DMS 273 (cell line): ENCODE results near the gene ISOC2.

Experiments used
- DNase-seq: peaks from one replicate; lab custom pipeline; 2025; ENCODE audit not compliant: unreplicated experiment; lab: John Stamatoyannopoulos, UW

ISOC2 gene

GRCh38 chr19:55490478-55491432 lies 29.3 kb upstream of the ISOC2 start:
- DNase-seq = no peak

GRCh38 chr19:55489711-55490477 lies 28.5 kb upstream of the ISOC2 start:
- no peak for DNase-seq

DNA sequence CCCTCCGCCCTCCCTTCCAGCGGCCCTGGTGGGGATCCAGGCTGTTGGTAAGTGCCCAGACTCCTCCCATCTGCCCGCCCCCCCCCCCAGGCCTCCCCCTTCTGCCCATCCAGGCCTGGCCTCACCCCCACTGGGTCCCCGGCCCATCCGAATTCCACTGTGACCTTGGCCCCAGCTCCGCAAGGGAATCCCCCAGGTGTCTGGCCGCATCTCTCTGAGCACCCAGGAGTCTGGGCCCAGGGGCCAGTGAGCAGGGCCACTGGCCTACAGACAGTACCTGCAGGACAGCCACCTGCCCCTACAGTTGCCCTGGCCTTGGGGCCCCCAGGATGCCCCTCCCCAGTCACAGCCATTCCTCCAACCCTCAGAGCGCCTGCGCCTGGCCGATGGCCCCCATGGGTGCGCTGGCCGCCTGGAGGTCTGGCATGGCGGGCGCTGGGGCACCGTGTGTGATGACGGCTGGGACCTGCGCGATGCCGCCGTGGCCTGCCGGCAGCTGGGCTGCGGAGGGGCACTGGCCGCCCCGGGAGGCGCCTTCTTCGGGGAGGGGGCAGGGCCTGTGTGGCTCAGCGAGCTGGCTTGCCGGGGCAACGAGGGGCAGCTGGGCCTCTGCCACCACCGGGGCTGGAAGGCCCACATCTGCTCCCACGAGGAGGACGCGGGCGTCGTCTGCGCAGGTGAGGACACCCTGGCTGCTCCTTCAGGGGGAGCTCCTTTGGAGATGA lies 27.7 kb upstream of the ISOC2 start:
- peak; percentile 34 for DNase-seq

DNA sequence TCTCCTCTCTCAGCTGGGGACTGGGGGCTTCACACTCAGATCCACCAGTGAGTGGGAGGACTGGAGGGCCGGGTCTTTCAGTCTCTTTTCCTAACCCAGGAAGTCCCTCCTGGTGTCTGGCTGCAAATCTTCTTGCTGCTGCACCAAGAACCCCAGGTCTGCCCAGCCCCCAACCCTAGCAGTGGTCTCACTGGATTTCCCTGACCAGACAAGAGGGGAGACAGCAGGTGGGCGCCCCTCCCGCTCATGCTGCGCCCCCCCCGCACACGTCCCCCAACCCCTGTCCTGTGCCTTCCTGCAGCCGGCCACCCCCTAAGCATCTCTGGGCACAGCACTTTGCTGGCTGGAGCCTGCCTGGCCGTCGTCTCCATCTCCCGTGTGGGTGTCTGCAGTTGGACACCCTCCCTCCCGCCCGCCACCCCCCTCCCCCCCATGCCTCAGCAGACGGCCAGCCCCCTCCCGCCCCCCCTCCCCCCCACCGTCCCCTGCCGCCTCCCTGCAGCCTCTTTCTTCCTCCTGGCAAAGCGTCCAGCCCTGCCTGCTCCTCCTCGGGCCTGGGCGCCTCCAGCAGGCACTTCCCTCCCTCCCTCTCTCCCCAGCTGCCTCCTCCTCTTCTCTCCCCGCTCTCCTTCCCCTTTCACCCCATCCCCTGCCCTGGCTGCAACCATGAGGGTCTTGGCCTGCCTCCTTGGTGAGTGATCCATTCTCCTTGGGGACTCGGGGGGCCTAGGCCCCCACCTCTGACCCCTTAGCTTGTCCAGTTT lies 26.7 kb upstream of the ISOC2 start, which contains the start of gene SSC5D:
TSS of gene SSC5D (plus strand) at position 513 of the 764 bp plus-strand sequence. CDS start at position 667, 154 bp downstream.
- peak; percentile 62 for DNase-seq

- DNase-seq = peak; percentile 81
These were observed 25.8 kb upstream of the ISOC2 start for GRCh38 chr19:55486971-55487923.

DNA sequence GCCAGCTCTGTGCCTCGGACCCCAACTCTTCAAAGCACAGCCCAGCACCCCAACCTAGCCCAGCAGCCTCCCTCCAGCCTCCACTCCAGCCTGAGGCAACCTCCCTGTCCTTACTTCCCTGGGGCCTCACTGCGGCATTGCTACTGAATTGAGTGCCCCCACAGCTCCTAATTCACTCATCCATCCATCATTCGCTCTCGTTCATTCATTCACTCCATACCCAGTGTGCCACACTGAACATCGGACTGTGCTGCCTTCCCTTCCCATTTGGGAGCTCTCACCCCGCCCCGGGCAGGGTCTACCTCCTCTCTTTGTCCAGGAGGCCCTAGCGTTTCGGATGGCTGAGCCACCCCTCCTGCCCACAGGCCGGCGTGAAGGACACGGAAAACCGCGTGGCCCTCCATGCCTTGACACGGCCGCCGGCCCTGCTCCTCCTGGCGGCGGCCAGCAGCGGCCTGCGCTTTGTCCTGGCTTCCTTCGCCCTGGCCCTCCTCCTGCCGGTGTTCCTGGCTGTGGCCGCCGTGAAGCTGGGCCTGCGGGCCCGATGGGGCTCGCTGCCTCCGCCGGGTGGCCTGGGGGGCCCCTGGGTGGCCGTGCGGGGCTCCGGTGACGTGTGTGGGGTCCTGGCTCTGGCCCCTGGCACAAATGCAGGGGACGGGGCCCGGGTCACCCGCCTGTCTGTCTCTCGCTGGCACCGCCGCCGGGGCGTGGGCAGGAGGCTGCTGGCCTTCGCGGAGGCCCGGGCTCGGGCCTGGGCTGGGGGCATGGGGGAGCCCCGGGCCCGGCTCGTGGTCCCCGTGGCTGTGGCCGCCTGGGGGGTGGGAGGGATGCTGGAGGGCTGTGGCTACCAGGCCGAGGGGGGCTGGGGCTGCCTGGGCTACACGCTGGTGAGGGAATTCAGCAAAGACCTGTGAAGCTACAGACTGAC lies 24.9 kb upstream of the ISOC2 start:
- DNase-seq = no peak

DNA sequence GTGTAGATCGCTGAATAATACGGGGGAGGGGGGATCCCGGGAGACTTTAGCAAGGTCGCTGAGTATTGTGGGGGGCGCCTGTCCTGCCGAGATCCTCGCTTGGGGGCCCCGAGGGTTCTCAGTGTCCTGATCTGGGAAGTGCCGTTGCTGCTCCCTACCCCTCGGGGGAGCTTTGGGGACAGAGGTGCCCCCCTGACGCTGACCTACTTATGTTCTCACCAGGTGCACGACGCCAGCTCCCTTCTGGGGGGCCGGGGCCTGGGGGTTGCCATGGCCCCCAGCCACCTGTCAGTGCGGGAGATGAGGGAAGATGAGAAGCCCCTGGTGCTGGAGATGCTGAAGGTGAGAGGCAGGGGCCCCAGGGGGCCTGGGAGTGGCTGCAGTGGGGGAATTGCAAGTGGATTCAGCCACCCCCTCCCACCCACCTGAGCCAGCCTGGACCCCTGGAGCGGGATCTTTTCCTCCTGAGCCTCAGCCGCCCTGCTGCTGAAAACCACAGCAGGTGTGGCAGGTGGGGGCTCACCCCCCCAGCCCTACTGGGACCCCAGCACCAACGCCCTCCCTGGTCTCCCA lies 24.1 kb upstream of the ISOC2 start:
- no peak for DNase-seq

DNA sequence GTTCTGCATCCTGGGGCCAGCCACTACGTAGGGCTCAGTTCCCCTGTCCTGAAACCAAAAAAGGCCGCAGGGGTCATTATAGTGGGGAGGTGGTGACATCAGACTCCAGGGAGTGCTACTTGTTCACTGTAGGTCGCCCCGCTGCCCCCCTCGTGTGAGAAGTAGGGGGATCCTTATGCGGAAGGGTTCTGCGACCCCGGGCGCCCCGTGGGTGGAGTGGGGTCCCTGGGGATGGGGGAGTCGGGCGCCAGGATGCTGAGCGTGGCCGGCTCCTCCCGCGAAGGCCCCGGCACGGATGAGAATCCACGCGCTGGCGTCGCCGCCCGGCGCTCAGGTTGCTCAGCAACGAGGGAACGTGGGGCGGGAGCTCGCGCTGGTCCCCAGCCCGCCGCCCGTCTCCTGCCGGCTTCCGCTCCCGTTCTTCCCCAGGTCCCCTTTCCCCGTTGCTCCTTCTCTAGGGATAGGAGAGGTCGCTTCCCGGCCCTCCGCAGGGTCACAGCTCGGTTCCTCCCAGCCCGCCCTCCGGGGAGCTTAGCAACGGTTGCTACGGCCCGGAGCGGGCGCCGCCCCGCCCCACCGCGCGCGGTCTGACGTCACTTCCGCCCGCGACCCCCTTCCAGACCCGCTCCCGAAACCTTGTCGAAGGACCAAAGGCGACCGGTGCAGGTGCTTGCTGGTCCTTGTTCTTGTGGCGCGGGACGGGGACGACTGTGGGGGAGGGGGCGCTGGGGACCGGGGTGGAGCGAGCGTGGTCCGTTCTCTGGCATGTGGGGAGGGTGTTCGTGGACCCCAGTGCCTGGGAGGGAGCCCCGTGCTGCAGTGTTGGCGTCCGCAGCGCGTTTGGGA lies 23.4 kb upstream of the ISOC2 start, which contains the start of gene NAT14:
TSS of gene NAT14 (plus strand) at position 596 of the 846 bp plus-strand sequence. CDS start 521 bp downstream, outside the sequence.
- DNase-seq = peak; percentile 90

- DNase-seq = no peak
These were observed 22.5 kb upstream of the ISOC2 start for GRCh38 chr19:55483706-55484592.

- DNase-seq = no peak
These were observed 21.7 kb upstream of the ISOC2 start for GRCh38 chr19:55482967-55483705.

DNA sequence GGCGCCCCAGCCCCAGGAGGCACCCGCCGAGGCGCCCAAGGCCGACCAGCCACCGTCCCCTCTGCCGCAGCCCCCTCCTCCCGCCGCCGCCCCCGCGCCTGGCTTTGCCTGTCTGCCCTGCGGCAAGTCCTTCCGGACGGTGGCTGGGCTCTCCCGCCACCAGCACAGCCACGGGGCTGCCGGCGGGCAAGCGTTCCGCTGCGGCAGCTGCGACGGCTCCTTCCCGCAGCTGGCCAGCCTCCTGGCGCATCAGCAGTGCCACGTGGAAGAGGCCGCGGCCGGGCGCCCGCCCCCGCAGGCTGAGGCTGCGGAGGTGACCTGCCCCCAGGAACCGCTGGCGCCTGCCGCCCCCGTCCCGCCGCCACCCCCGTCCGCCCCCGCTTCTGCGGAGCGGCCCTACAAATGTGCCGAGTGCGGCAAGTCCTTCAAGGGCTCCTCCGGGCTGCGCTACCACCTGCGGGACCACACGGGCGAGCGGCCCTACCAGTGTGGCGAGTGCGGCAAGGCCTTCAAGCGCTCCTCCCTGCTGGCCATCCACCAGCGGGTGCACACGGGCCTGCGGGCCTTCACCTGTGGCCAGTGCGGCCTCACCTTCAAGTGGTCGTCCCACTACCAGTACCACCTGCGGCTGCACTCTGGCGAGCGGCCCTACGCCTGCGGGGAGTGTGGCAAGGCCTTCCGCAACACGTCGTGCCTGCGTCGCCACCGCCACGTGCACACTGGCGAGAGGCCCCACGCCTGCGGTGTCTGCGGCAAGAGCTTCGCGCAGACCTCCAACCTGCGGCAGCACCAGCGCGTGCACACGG lies 20.9 kb upstream of the ISOC2 start:
- DNase-seq = no peak

- no peak for DNase-seq
These were observed 20.3 kb upstream of the ISOC2 start for GRCh38 chr19:55481794-55482155.

DNA sequence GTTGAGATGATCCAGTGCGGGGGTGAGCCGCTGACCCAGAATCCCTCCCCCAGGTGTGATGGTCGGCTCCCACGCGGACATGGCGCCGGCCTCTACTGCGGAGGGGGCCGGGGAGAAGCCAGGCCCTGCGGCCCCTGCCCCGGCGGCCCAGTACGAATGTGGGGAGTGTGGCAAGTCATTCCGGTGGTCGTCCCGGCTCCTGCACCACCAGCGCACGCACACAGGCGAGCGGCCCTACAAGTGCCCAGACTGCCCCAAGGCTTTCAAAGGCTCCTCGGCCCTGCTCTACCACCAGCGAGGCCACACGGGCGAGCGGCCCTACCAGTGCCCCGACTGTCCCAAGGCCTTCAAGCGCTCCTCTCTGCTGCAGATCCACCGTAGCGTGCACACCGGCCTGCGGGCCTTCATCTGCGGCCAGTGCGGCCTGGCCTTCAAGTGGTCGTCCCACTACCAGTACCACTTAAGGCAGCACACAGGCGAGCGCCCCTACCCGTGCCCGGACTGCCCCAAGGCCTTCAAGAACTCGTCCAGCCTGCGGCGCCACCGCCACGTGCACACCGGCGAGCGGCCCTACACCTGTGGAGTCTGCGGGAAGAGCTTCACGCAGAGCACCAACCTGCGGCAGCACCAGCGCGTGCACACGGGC lies 19.8 kb upstream of the ISOC2 start:
- DNase-seq = no peak
